ENCODE results near the gene ADGRA1.

The ADGRA1 gene

DNA sequence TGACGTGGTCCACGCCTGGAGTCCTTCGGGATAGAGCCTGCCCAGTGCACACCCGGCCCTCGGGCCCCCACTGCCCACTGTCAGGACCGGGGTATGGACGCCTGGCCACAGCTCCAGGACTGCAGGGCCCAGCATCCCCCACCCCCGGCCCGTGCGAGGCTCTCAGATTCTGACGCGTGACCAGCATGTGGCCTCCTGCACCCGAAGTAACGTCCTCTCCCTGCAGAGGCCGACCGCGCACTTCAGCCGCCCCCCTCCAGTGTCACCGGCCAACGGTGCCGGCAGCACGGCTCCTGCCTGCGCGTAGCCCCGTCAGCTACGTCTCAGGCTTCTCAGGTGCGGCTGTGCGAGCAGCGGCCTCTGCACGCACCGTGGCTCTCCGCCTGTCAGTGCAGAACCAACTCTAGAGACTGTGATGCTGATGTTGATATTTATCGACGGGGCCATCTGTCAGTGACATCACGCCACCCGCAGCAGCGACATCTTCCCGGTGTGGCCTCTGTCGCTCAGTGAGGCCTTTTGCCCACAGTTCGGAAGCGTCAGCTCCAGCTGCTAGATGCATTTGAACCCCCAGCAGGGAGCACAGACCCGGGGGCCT is 40.1 kb upstream of the ADGRA1 start:
- Histone ChIP-seq H3K9me3 (ENCODE audit: insufficient read depth, low read length) (no peaks in the 10 kb centered on the region), H3K27me3 (ENCODE audit: low read depth, low read length) (no peaks in the 10 kb centered on the region), H3K27ac (ENCODE audit: low read length) (no peak overlapping the region), H3K4me2 (ENCODE audit: low read length) (no peak overlapping the region), H3K79me2 (ENCODE audit: low read length) (no peaks in the 10 kb centered on the region), H4K20me1 (ENCODE audit: insufficient read depth, low read length) (no peaks in the 10 kb centered on the region), H2AFZ (ENCODE audit: low read depth, low read length) (no peak overlapping the region), H3K4me3 (ENCODE audit: low read length) (no peak overlapping the region), H3K36me3 (replicated peaks; ENCODE audit: low read depth, low read length) (no peaks in the 10 kb centered on the region), H3K4me1 (ENCODE audit: low read length) (no peaks in the 10 kb centered on the region), H3K9ac (ENCODE audit: low read length) (no peak overlapping the region)
- TF ChIP-seq EZH2phosphoT487 (IDR thresholded peaks at IDR 0.05; ENCODE audit: low read depth), result no peak
- TF ChIP-seq, protein P1, sequence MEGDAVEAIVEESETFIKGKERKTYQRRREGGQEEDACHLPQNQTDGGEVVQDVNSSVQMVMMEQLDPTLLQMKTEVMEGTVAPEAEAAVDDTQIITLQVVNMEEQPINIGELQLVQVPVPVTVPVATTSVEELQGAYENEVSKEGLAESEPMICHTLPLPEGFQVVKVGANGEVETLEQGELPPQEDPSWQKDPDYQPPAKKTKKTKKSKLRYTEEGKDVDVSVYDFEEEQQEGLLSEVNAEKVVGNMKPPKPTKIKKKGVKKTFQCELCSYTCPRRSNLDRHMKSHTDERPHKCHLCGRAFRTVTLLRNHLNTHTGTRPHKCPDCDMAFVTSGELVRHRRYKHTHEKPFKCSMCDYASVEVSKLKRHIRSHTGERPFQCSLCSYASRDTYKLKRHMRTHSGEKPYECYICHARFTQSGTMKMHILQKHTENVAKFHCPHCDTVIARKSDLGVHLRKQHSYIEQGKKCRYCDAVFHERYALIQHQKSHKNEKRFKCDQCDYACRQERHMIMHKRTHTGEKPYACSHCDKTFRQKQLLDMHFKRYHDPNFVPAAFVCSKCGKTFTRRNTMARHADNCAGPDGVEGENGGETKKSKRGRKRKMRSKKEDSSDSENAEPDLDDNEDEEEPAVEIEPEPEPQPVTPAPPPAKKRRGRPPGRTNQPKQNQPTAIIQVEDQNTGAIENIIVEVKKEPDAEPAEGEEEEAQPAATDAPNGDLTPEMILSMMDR (IDR thresholded peaks at IDR 0.05; ENCODE audit: low read depth, low read length), result no peak

GRCh38 chr10:133048266-133048665 is 39.5 kb upstream of the ADGRA1 start:
- Histone ChIP-seq H3K79me2 (ENCODE audit: low read length) (no peaks in the 10 kb centered on the region), H2AFZ (ENCODE audit: low read depth, low read length) (no peak overlapping the region), H3K9me3 (ENCODE audit: insufficient read depth, low read length) (no peaks in the 10 kb centered on the region), H3K27ac (ENCODE audit: low read length) (no peak overlapping the region), H3K4me1 (ENCODE audit: low read length) (no peaks in the 10 kb centered on the region), H4K20me1 (ENCODE audit: insufficient read depth, low read length) (no peaks in the 10 kb centered on the region), H3K27me3 (ENCODE audit: low read depth, low read length) (no peaks in the 10 kb centered on the region), H3K4me2 (ENCODE audit: low read length) (no peak overlapping the region), H3K36me3 (replicated peaks; ENCODE audit: low read depth, low read length) (no peaks in the 10 kb centered on the region), H3K4me3 (ENCODE audit: low read length) (no peak overlapping the region), H3K9ac (ENCODE audit: low read length) (no peak overlapping the region)
- TF ChIP-seq EZH2phosphoT487 (IDR thresholded peaks at IDR 0.05; ENCODE audit: low read depth), result no peak
- TF ChIP-seq, protein P1 (IDR thresholded peaks at IDR 0.05; ENCODE audit: low read depth, low read length), result no peak

DNA sequence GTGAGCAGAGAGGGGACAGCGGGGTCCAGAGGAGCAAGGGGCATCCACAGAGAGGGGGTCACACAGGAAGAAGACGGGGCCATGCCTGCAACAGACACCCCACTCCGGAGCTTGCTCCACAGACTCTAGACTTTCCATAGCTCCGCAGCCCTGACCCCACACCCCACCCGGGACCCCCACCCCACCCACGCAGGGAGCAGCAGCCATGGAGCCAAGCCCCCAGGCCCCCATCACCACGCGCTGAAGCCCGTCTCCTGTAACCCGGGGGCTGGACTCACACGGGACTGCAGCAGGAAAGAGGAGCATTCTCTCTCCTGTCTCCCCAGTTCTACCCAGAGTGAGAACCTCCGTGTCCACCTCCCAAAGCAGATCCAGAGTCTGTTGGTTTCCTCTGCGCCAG is 38.8 kb upstream of the ADGRA1 start:
- no peak overlapping the region for H3K4me3 ChIP-seq (ENCODE audit: low read length)
- no peaks in the 10 kb centered on the region for H3K27me3 ChIP-seq (ENCODE audit: low read depth, low read length)
- H4K20me1 ChIP-seq (ENCODE audit: insufficient read depth, low read length), result no peaks in the 10 kb centered on the region
- TF ChIP-seq, protein P1 (IDR thresholded peaks at IDR 0.05; ENCODE audit: low read depth, low read length), result no peak
- no peak for TF ChIP-seq EZH2phosphoT487 (IDR thresholded peaks at IDR 0.05; ENCODE audit: low read depth)
- H2AFZ ChIP-seq (ENCODE audit: low read depth, low read length), result no peak overlapping the region
- no peaks in the 10 kb centered on the region for H3K4me1 ChIP-seq (ENCODE audit: low read length)
- H3K79me2 ChIP-seq (ENCODE audit: low read length), result no peaks in the 10 kb centered on the region
- no peak overlapping the region for H3K4me2 ChIP-seq (ENCODE audit: low read length)
- H3K9ac ChIP-seq (ENCODE audit: low read length), result no peak overlapping the region
- no peak overlapping the region for H3K27ac ChIP-seq (ENCODE audit: low read length)
- no peaks in the 10 kb centered on the region for H3K9me3 ChIP-seq (ENCODE audit: insufficient read depth, low read length)
- no peaks in the 10 kb centered on the region for H3K36me3 ChIP-seq (replicated peaks; ENCODE audit: low read depth, low read length)

DNA sequence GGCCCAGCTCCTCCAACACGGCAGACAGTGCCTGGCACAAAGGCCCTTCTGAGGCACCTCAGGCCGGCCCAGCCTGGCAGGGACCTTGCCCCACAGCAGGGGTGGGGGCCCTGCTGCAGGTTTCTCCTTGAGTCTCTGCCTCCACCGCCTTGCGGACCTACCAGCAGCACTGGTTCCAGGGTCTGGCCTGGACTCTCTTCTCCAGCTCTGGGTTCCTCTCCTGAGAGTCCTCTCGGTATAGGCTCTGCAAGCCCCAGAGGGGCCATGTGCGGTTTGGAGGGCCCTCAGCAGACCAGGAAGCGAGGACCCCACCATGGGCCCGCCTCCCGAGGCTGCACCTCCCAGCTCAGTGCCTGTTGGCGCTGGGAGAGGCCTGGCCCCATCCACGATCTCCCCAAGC is 38.1 kb upstream of the ADGRA1 start:
- Histone ChIP-seq H3K9me3 (ENCODE audit: insufficient read depth, low read length) (no peaks in the 10 kb centered on the region), H3K9ac (ENCODE audit: low read length) (no peak overlapping the region), H4K20me1 (ENCODE audit: insufficient read depth, low read length) (no peaks in the 10 kb centered on the region), H3K27ac (ENCODE audit: low read length) (no peak overlapping the region), H3K79me2 (ENCODE audit: low read length) (no peaks in the 10 kb centered on the region), H3K4me2 (ENCODE audit: low read length) (no peak overlapping the region), H2AFZ (ENCODE audit: low read depth, low read length) (no peak overlapping the region), H3K27me3 (ENCODE audit: low read depth, low read length) (no peaks in the 10 kb centered on the region), H3K4me3 (ENCODE audit: low read length) (no peak overlapping the region), H3K4me1 (ENCODE audit: low read length) (no peaks in the 10 kb centered on the region), H3K36me3 (replicated peaks; ENCODE audit: low read depth, low read length) (no peaks in the 10 kb centered on the region)
- TF ChIP-seq, protein P1 (IDR thresholded peaks at IDR 0.05; ENCODE audit: low read depth, low read length), result no peak
- TF ChIP-seq EZH2phosphoT487 (IDR thresholded peaks at IDR 0.05; ENCODE audit: low read depth), result no peak
